ENCODE data around the gene KDR.

DNA sequence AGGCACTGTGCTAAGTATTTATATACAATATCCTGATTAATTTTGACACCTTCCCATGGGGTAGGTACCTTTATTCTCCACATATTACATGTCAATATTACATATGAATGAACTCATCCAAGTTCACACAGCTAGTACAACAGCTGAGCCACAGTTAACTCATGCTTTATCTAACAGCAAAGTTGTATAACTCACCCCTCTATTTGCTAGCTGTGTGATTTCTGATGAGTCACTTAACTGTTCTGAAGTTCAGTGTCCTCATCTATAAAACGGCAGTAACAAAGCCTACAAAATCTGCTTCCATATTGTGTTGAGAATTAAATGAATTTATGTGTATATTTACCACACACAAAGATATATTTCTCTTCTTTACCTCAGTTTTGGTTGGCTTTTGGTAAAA, 48.2 kb upstream of the KDR start:
- TF ChIP-seq, protein P1, sequence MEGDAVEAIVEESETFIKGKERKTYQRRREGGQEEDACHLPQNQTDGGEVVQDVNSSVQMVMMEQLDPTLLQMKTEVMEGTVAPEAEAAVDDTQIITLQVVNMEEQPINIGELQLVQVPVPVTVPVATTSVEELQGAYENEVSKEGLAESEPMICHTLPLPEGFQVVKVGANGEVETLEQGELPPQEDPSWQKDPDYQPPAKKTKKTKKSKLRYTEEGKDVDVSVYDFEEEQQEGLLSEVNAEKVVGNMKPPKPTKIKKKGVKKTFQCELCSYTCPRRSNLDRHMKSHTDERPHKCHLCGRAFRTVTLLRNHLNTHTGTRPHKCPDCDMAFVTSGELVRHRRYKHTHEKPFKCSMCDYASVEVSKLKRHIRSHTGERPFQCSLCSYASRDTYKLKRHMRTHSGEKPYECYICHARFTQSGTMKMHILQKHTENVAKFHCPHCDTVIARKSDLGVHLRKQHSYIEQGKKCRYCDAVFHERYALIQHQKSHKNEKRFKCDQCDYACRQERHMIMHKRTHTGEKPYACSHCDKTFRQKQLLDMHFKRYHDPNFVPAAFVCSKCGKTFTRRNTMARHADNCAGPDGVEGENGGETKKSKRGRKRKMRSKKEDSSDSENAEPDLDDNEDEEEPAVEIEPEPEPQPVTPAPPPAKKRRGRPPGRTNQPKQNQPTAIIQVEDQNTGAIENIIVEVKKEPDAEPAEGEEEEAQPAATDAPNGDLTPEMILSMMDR (IDR thresholded peaks at IDR 0.05) = no peak
- no peak for TF ChIP-seq POLR2A (IDR thresholded peaks at IDR 0.05)
